Upper lobe of left lung (tissue), 4 donors: ENCODE measurements around the gene FDXACB1.

Experiments
- POLR2A ChIP-seq, 4 donors: fragments of 450-650 bp; IDR thresholded peaks; one replicate each; pipeline ENCODE4 v1.5.1; 2016 to 2017; ENCODE audit warnings: antibody characterized with exemption in 4 of 4, mild to moderate bottlenecking in 2 of 4
- POLR2AphosphoS5 ChIP-seq, 2 donors: sonication (generic); formaldehyde crosslinking; IDR thresholded peaks; one replicate each; pipeline ENCODE4 v1.5.1; 2017; ENCODE audit warnings: antibody characterized with exemption in 2 of 2
- TF ChIP-seq, protein P1 (sequence below), 6 experiments: fragments of 450-650 bp in 4 of 6; fragments of 200-600 bp in 2 of 6; sonication (generic) in 2 of 6; IDR thresholded peaks; one replicate each; pipeline ENCODE4 v1.5.1; 2016 to 2019; ENCODE audit warnings: antibody characterized with exemption in 6 of 6

DNA sequence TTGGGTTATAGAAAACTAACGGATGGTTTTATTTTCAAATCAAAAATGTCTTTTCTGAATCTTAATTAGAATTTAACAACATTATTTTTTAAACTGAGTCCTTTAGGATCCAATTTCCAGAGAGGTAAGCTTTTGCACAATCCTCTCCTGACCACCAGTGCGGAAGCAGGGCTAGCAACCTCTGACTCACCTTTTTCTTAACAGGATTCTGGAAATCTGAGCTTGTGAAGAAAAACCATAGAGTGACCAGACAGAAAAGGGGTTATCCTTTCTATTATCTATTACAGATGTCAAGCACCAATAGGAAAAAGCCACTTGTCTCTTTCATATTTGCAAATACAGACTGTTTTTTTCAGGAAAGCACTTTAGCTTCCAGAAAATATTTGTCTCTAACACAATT is 32.9 kb downstream of the FDXACB1 start:
- TF ChIP-seq, protein P1, sequence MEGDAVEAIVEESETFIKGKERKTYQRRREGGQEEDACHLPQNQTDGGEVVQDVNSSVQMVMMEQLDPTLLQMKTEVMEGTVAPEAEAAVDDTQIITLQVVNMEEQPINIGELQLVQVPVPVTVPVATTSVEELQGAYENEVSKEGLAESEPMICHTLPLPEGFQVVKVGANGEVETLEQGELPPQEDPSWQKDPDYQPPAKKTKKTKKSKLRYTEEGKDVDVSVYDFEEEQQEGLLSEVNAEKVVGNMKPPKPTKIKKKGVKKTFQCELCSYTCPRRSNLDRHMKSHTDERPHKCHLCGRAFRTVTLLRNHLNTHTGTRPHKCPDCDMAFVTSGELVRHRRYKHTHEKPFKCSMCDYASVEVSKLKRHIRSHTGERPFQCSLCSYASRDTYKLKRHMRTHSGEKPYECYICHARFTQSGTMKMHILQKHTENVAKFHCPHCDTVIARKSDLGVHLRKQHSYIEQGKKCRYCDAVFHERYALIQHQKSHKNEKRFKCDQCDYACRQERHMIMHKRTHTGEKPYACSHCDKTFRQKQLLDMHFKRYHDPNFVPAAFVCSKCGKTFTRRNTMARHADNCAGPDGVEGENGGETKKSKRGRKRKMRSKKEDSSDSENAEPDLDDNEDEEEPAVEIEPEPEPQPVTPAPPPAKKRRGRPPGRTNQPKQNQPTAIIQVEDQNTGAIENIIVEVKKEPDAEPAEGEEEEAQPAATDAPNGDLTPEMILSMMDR (IDR thresholded peaks at IDR 0.05), result no peak
- TF ChIP-seq POLR2A (IDR thresholded peaks at IDR 0.05) (no peak), POLR2AphosphoS5 (IDR thresholded peaks at IDR 0.05) (no peak)
